Ecto neural progenitor cell (in vitro differentiated cells): ENCODE measurements around the gene AP1S3.
"Not testable (repeated sequence)": the region's sequence is repeated elsewhere in the genome, so short reads cannot be mapped to it uniquely, and the experiment has no call there.

Experiments
- DNase-seq: peaks from one replicate; pipeline ENCODE4 v3.0.0-alpha.2; 2018; ENCODE audit warnings: low spot score

Gene AP1S3

DNA sequence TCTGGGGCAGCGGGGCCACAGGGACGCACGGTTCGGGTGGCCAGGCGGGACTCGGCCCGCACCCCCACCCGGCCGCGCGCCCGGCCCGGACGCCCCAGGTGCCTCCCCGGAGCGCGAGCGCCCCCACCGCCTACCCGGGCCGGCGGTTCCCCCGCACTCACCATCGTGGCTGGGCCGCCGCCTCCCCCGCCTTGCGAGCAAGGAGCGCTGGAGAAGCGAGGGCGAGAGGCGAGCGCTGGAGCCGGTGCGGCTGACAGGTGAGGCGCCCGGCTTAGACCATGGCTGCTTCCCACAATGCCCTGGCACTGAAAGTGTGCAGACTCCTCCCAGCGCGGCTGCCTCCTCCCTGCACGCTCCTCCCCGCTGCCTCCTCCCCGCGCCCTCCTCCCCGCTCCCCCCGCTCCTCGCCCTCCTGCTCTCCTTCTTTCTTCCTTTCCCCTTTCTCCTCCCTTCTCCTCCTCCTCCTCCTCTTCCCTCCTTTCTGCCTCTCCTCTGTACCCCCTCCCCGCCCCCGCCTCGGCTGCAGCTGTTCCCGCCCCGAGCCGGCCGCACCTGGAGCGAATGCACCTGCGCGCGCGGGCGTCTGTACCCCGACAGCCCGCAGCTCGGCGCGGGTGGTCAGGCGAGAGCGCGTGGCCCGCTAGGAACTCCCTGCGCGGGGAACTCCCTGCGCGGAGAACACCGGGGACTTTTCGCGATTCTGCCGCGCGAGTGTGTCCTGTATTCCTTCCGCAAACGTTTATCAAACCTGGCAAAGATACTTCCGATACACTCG lies at the start of gene AP1S3:
TSS of gene AP1S3 (minus strand) at position 296 of the 775 bp plus-strand sequence. CDS start at position 164, 132 bp downstream.
- DNase-seq: peak; percentile 81

GRCh38 chr2:223887127-223887526 lies 49.7 kb upstream of the AP1S3 start:
- DNase-seq: no peak

DNA sequence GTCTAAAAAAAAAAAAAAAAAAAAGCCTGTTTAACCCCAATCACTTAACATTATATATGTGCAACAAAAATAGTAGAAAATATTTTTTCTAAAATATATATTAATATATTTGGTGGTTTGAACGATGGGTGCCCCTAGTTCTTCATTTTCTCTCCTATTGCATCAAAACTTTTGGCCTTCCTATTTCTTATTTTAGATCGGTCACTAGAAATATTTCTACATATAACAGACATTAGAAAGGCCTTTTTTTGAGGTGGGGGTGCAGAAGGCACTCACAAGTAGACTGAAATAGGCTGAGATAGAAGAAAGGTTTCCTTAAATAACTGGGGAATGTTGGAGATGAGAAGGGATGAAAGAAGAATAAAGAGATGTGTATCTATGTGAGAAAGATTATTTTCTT lies 49.3 kb upstream of the AP1S3 start:
- no peak for DNase-seq

GRCh38 chr2:223884399-223884798 lies 47.0 kb upstream of the AP1S3 start:
- no peak for DNase-seq

DNA sequence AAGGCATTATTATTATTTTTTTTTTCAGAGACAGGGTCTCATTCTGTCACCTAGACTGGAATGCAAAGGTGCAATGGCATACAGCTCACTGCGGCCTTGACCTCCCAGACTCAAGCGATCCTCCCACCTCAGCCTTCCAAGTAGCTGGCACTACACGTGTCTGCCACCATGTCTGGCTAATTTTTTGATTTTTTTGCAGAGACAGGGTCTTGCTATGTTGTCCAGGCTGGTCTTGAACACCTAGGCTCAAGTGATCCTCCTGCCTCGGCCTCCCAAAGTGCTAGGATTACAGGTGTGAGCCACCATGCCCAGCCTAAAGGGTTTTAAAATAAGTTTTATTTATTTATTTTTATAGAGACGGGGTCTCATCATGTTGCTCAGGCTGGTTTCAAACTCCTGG lies 45.3 kb upstream of the AP1S3 start:
- DNase-seq: no peak

GRCh38 chr2:223880796-223881195 lies 43.4 kb upstream of the AP1S3 start:
- DNase-seq: no peak

DNA sequence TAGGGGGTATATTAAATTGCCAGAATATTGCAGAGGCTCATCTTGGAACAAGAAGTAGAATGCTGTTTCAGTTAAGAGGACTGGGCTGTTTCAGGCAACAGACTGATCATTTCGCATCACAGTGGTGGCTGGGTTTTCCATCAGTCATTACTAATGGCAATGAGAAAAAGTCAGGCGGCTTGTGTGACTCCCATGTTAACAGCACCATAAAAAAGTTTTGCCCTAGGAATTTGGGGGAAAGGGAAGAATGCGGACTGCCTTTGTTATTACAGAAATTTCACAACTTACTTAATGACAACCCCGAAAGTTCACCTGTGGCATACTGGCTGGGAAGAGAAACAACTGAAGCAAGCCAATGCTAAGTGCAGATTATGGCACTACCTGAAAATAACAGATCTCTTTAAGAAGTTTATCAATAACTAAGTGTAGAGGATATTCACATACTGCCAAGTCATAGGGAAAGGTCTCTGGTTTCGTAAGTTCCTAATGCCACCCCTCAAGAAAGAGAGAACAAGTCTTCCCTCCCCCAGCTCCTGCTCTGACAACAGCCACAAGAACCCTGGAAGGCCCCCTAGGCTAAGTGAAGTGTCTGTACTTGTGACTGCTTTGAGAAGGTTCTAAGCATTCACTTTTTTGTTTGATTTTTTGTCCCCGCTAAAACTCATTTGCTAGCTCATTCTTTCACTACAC lies 40.5 kb upstream of the AP1S3 start:
- no peak for DNase-seq

GRCh38 chr2:223873672-223874071 lies 36.3 kb upstream of the AP1S3 start:
- DNase-seq: no peak

DNA sequence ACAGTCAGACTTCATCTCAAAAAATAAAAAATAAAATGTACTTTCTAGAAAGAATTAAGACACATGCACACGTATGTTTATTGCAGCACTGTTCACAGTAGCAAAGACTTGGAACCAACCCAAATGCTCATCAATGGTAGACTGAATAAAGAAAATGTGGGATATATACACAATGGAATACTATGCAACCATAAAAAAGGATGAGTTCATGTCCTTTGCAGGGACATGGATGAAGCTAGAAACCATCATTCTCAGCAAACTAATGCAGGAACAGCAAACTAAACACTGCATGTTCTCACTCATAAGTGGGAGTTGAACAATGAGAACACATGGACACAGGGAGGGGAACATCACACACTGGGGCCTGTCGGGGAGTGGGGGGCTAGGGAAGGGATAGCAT lies 35.4 kb upstream of the AP1S3 start:
- not testable (repeated sequence) for DNase-seq

DNA sequence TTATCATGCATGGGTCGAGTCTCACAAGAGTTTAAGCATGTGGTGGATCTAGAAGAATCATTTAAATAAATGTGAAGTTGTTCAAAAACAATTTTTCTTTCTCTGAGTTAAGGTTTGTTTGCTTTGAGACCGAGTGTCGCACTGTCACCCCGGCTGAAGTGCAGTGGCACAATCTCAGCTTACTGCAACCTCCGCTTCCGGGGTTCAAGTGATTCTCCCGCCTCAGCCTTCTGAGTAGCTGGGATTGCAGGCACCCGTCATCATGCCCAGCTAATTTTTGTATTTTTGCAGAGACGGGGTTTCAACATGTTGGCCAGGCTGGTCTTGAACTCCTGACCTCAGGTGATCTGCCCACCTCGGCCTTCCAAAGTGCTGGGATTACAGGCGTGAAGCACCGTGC lies 34.3 kb upstream of the AP1S3 start:
- DNase-seq: not testable (repeated sequence)

GRCh38 chr2:223870840-223871611 lies 33.6 kb upstream of the AP1S3 start:
- DNase-seq: no peak

DNA sequence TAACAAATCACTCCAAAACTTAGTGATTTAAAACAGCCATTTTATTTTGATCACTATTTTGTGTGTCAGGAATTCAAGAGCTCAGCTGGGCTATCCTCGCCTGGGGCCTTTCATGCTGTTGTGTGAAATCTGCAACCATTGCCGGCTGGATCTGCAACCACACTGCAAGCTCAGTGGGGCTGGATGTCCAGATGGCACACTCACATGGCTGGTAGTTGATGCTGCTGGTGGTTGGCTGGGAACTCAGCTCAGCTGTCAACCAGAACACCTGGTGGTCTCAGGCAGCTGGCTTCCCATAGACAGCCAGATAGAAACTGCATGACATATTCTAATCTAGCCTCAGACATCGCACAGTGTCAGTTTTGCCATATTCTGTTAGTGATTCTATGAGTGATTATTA lies 30.6 kb upstream of the AP1S3 start:
- no peak for DNase-seq

GRCh38 chr2:223865907-223866508 lies 28.6 kb upstream of the AP1S3 start:
- no peak for DNase-seq

DNA sequence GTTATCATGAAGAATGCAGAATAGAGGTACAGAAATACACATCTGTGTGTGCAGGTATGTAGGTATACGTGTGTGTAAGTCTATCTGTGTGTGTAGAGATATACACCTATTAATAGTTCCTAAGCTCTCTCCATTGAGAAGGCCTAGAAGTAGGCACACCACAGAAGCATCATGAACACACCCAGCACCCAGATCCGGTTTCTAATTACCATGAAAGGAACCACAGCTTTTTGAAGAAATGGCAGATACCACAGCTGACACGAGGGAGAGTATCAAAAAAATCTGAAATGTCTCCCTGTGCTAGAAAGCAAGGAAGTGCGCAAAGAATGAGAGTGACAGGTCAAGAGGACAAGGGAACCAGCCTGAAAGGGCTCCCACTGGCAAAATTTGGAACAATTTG lies 27.7 kb upstream of the AP1S3 start:
- no peak for DNase-seq

DNA sequence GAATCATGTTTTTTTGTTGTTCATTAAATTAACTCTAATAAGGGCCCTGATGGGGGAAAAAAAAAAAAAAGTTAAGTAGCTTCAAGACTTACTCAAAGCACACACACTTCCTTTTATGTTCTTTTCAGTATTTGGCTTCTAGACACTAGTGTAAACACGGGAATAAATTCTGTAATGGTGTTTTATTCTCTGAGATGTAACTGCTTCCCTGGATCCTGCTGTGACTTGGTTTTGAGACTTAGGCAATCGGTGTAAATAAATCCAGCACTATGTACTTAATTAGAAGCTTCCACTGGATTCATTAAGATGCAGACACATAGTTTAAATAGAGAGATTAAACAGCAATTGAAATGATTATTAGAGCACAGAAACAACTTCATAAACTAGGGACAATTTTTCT lies 26.1 kb upstream of the AP1S3 start:
- DNase-seq: no peak

DNA sequence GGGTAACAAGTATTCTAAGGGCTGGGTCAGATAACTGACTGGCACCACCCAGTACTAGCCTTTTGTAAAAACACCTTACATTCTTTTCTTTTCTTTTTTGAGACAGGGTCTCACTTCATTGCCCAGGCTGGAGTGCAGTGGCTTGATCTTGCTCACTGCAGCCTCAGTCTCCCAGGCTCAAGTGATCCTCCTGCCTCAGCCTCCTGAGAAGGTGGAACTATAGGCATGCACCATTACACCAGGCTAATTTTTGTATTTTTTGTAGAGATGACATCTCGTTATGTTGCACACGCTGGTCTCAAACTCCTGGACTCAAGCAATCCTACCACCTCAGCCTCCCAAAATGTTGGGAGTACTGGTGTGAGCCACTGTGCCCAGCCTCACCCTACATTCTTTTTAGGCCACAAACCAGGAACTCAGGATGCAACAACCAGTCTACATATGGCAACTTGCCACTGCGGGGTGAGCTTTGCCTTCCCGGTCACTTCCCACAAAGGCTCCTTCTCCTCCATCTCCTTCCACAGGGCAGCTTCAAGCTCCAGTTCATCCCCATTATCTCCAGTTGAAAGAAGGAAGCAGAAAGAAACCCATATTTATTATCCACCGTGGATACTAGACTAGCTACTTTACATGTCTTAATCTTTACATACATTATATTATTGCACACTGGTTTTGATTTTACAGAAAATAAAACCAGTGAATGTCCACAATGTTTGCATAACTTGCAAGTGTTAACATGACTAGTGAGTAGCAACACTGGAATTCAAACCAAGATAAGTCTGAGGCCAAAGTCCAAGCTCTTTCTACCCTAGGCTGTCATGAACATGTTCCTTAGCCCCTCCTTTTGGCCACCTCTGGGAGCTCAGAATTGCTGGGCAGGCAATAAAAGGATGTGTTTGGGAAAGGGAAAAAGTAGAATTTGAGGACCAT lies 23.7 kb upstream of the AP1S3 start:
- DNase-seq: no peak

- no peak for DNase-seq
Measured at GRCh38 chr2:223859070-223859469, 21.7 kb upstream of the AP1S3 start.

GRCh38 chr2:223856584-223856983 lies 19.2 kb upstream of the AP1S3 start:
- no peak for DNase-seq

DNA sequence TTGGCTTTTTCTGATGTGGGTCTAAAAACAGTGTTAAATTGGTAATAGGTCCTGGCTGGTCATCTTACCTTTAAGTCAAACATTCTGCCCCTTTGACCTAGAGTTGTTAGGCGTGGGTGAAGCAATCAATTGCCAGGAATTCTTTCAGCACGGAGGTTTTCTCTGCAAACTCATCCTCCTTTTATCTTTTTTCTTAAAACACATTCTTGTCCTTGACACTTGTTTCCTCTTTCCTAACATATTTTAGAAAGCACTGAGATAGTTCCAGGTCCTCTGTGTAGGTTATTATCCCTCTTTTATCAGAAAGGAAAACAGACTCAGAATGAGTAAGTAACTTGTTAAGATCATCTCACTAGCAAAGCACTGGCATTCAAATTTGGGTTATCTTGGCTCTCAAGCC lies 18.6 kb upstream of the AP1S3 start:
- DNase-seq: no peak

- DNase-seq: no peak
Measured at GRCh38 chr2:223855426-223855825, 18.0 kb upstream of the AP1S3 start.

GRCh38 chr2:223854741-223855140 lies 17.4 kb upstream of the AP1S3 start:
- no peak for DNase-seq
